Stimulated activated CD4-positive, alpha-beta T cell treated with anti-CD3 and anti-CD28 coated beads, Interleukin-4, amount 100 ng/mL, for 48 hours (primary cell): ENCODE data around the gene CABP7.

Experiments
- DNase-seq, 2 donors: peaks; one replicate each; pipeline ENCODE4 v3.0.0-alpha.2; 2020; ENCODE audit warnings: low read depth in 2 of 2

CABP7 gene

GRCh38 chr22:29773233-29773632 is 53.4 kb downstream of the CABP7 start:
- DNase-seq: no peak

GRCh38 chr22:29780220-29780619 is 60.4 kb downstream of the CABP7 start:
- no peak for DNase-seq

- no peak for DNase-seq
These were observed 61.2 kb downstream of the CABP7 start for GRCh38 chr22:29780748-29781676.
